GM12878 (cell line): Measurements from ENCODE around the gene KRT73. TPM values are rescaled to one million over a fixed set of nuclear protein-coding genes. Genes with fewer than 3 reads are reported as not detected.

Source experiments
- ATAC-seq: fragments of 200-7000 bp; cut with Tn5 transposase; 3 replicates; pipeline ENCODE4 v1.9.1; 2020; ENCODE audit warnings: mild to moderate bottlenecking, moderate library complexity
- BruUV-seq: library from RNA; stranded (reverse); fragments of 400-500 nt; replicated peaks from 2 replicates; lab custom pipeline; 2021; lab: Mats Ljungman, UMichigan
- CTCF ChIA-PET: fragments of 300-600 bp; sonication (Branson Sonifier 250); formaldehyde crosslinking; extraction: SDS; loops from one replicate; lab custom pipeline; 2021; ENCODE audit warnings: inconsistent platforms; lab: Yijun Ruan, JAX
- POLR2A ChIA-PET: fragments of 350-600 bp; formaldehyde crosslinking; extraction: SDS; loops from one replicate; lab custom pipeline; 2021; ENCODE audit warnings: inconsistent platforms; lab: Charles Lee
- RAD21 ChIA-PET: fragments of 300-600 bp; sonication (Branson Sonifier 250); formaldehyde crosslinking; loops from one replicate; lab custom pipeline; 2023; ENCODE audit warnings: antibody characterized with exemption; ENCODE audit not compliant: unreplicated experiment; lab: Charles Lee
- SMC1A ChIA-PET: fragments of 300-600 bp; sonication (Branson Sonifier 250); formaldehyde crosslinking; loops from one replicate; lab custom pipeline; 2023; ENCODE audit not compliant: unreplicated experiment, uncharacterized antibody; lab: Charles Lee
- DNase-seq: peaks from one replicate; pipeline ENCODE4 v3.0.0-alpha.2; 2011; ENCODE audit warnings: low read depth, low spot score
- FAIRE-seq: peaks from 3 replicates; lab custom pipeline; 2011; peaks lifted over from hg19 to GRCh38; lab: Jason Lieb, UNC
- H2AFZ ChIP-seq: 2 replicates; pipeline ENCODE4 v1.6.0; 2011; ENCODE audit warnings: low read depth, low read length, control low read depth; ENCODE audit not compliant: control insufficient read depth
- H3K27ac ChIP-seq: 2 replicates; pipeline ENCODE4 v1.5.1; 2011; ENCODE audit warnings: control low read depth; ENCODE audit not compliant: control insufficient read depth, insufficient read depth
- H3K27me3 ChIP-seq, 2 experiments: replicated peaks in 1 of 2; 2 replicates each; pipeline versions ENCODE4 v1.6.0 to v1.6.1; 2011; ENCODE audit warnings: low read length in 1 of 2; ENCODE audit not compliant: control insufficient read depth in 2 of 2, insufficient read depth in 2 of 2
- H3K36me3 ChIP-seq, 2 experiments: 2 replicates each; pipeline ENCODE4 v1.5.1; 2011; ENCODE audit warnings: low read length in 1 of 2; ENCODE audit not compliant: control insufficient read depth in 2 of 2, insufficient read depth in 2 of 2
- H3K4me1 ChIP-seq: 2 replicates; pipeline ENCODE4 v1.6.1; 2011; ENCODE audit warnings: mild to moderate bottlenecking, low read length, moderate library complexity, mixed read lengths; ENCODE audit not compliant: control insufficient read depth, insufficient read depth
- H3K4me2 ChIP-seq: 2 replicates; pipeline ENCODE4 v1.6.0; 2011; ENCODE audit warnings: control low read depth; ENCODE audit not compliant: control insufficient read depth, insufficient read depth
- H3K4me3 ChIP-seq: fragments of 200-600 bp; sonication (generic); 2 replicates; pipeline ENCODE4 v1.5.1; 2016
- H3K79me2 ChIP-seq: 2 replicates; pipeline ENCODE4 v1.6.0; 2011; ENCODE audit warnings: low read length; ENCODE audit not compliant: control insufficient read depth, insufficient read depth
- H3K9ac ChIP-seq: 2 replicates; pipeline ENCODE4 v1.8.0; 2011; ENCODE audit warnings: low read length, control low read depth, mixed read lengths; ENCODE audit not compliant: control insufficient read depth, insufficient read depth
- H3K9me3 ChIP-seq: replicated peaks from 3 replicates; pipeline ENCODE4 v1.5.1; 2011; ENCODE audit warnings: mild to moderate bottlenecking, low read length; ENCODE audit not compliant: control insufficient read depth, insufficient read depth
- H4K20me1 ChIP-seq: 2 replicates; pipeline ENCODE4 v1.6.0; 2011; ENCODE audit not compliant: control insufficient read depth, insufficient read depth
- ATF7 ChIP-seq: fragments of 450-650 bp; IDR thresholded peaks from 2 replicates; pipeline ENCODE4 v1.6.1; 2016; ENCODE audit warnings: low read depth, mild to moderate bottlenecking
- BCL3 ChIP-seq: IDR thresholded peaks from 2 replicates; pipeline ENCODE4 v1.6.1; 2011; ENCODE audit warnings: borderline replicate concordance, low read depth, mild to moderate bottlenecking, moderate library complexity, low read length; ENCODE audit not compliant: insufficient read depth, poor library complexity, severe bottlenecking
- BHLHE40 ChIP-seq, 2 experiments: fragments of 450-650 bp in 1 of 2; IDR thresholded peaks; 2 replicates each; pipeline ENCODE4 v1.6.1; 2011 to 2017; ENCODE audit warnings: low read depth in 2 of 2, borderline replicate concordance in 1 of 2, improper control_type of control experiment in 1 of 2, low read length in 1 of 2, mild to moderate bottlenecking in 1 of 2
- EGR1 ChIP-seq, 2 experiments: IDR thresholded peaks; 1 replicate in 1 of 2; 2 replicates in 1 of 2; pipeline ENCODE4 v1.6.1; 2011 to 2012; ENCODE audit warnings: low read depth in 2 of 2, low read length in 2 of 2, borderline replicate concordance in 1 of 2, mild to moderate bottlenecking in 1 of 2, moderate library complexity in 1 of 2
- MTA3 ChIP-seq: IDR thresholded peaks from 2 replicates; pipeline ENCODE4 v1.6.1; 2012; ENCODE audit warnings: low read length, inconsistent platforms, borderline replicate concordance
- NFYA ChIP-seq: IDR thresholded peaks from 2 replicates; pipeline ENCODE4 v1.6.1; 2011; ENCODE audit warnings: low read depth, mild to moderate bottlenecking, low read length, improper control_type of control experiment, borderline replicate concordance
- NRF1 ChIP-seq: conservative IDR thresholded peaks from 2 replicates; pipeline ENCODE4 v1.6.1; 2011; ENCODE audit warnings: mild to moderate bottlenecking, low read depth, low read length, improper control_type of control experiment
- POLR2AphosphoS5 ChIP-seq: IDR thresholded peaks from 2 replicates; pipeline ENCODE4 v1.6.1; 2011; ENCODE audit warnings: mild to moderate bottlenecking, low read length, inconsistent platforms
- RBBP5 ChIP-seq: fragments of 200-600 bp; sonication (generic); conservative IDR thresholded peaks from 2 replicates; pipeline ENCODE4 v1.6.1; 2016
- SMARCA5 ChIP-seq: fragments of 450-650 bp; IDR thresholded peaks from 2 replicates; pipeline ENCODE4 v1.6.1; 2017; ENCODE audit warnings: mild to moderate bottlenecking
- SUPT20H ChIP-seq: IDR thresholded peaks from 2 replicates; pipeline ENCODE4 v1.6.1; 2011; ENCODE audit warnings: low read depth, mild to moderate bottlenecking, low read length, moderate library complexity, borderline replicate concordance; ENCODE audit not compliant: control insufficient read depth
- TARDBP ChIP-seq: IDR thresholded peaks from 2 replicates; pipeline ENCODE4 v1.6.1; 2016; ENCODE audit warnings: borderline replicate concordance
- ZBED1 ChIP-seq: IDR thresholded peaks from 2 replicates; pipeline ENCODE4 v1.6.1; 2016; ENCODE audit warnings: borderline replicate concordance
- ZBTB40 ChIP-seq: fragments of 450-650 bp; IDR thresholded peaks from 2 replicates; pipeline ENCODE4 v1.6.1; 2016; ENCODE audit warnings: mild to moderate bottlenecking, moderate library complexity, borderline replicate concordance
- ZNF24 ChIP-seq: fragments of 450-650 bp; IDR thresholded peaks from 2 replicates; pipeline ENCODE4 v1.6.1; 2017; ENCODE audit warnings: antibody characterized with exemption, mild to moderate bottlenecking
- ZNF384 ChIP-seq: IDR thresholded peaks from 2 replicates; pipeline ENCODE4 v1.6.1; 2012; ENCODE audit warnings: low read depth, mild to moderate bottlenecking, low read length, improper control_type of control experiment, borderline replicate concordance
- WGBS: methylation state at CpG from one replicate; pipeline ENCODE4 v1.1.6; 2016; ENCODE audit warnings: low lambda C conversion rate; ENCODE audit not compliant: insufficient replicate concordance, insufficient coverage; ENCODE audit errors: missing lambda C conversion rate; 5-methylcytosine and 5-hydroxymethylcytosine counted together
- in situ Hi-C: fragments of 300-500 bp; cut with MboI; formaldehyde crosslinking; loops from 9 replicates; pipeline ENCODE4 v1.14.3; 2018; ENCODE audit warnings: mixed read lengths
- intact Hi-C: fragments of 100-400 bp; cut with micrococcal nuclease; formaldehyde crosslinking; loops from one replicate; pipeline ENCODE4 v1.14.2; 2022; ENCODE audit not compliant: unreplicated experiment
- polyA plus RNA-seq, 11 experiments: library from polyadenylated mRNA; depleted of rRNA in 4 of 11; unstranded in 6 of 11; stranded (reverse) in 5 of 11; fragments of >200 nt; fragmentation: Nextera tagmentation in 4 of 11; fragmentation: Illumina TruSeq in 1 of 11; extraction: Ambion mirVana in 4 of 11; extraction: Trizol in 1 of 11; gene quantifications; 1 replicate in 1 of 11; 2 replicates in 10 of 11; pipeline versions ENCODE4 v1.2.1 to v1.2.3, GENCODE V29; 2011 to 2016; ENCODE audit warnings: inconsistent platforms in 2 of 11, missing spikeins in 2 of 11, low read depth in 1 of 11
- total RNA-seq, 4 experiments: library from RNA; depleted of rRNA in 3 of 4; stranded (reverse); fragments of >200 nt in 3 of 4; fragmentation: Illumina TruSeq in 1 of 4; extraction: Trizol in 1 of 4; gene quantifications; 2 replicates each; pipeline versions ENCODE4 v1.2.1 to v1.2.3, GENCODE V29; 2013 to 2021

Gene KRT73
- total and polyA plus RNA-seq, 10 of the 15 experiments (the other 5 are each of a cell fraction or from before 2014, with no cell fraction given) = not detected

GRCh38 chr12:52646613-52647012 is 28.3 kb upstream of the KRT73 start:
- Histone ChIP-seq H3K9ac (no peak overlapping the region), H3K79me2 (no peaks in the 10 kb centered on the region), H2AFZ (no peak overlapping the region), H4K20me1 (no peaks in the 10 kb centered on the region; the same call in 1 of the 2 replicates), H3K4me2 (no peak overlapping the region), H3K27ac (no peak overlapping the region), H3K36me3 (no peaks in the 10 kb centered on the region), H3K4me1 (no peaks in the 10 kb centered on the region), H3K27me3 (peaks cover 2 to 3% of the 10 kb centered on the region in 2 experiments; a peak in 2 of 4 replicates), H3K4me3 (no peak overlapping the region), H3K9me3 (no peaks in the 10 kb centered on the region)
- POLR2A ChIA-PET = no interaction called here
- RAD21 ChIA-PET = no interaction called here
- DNase-seq = no peak
- WGBS = 64% methylated on average over 8 of the region's 12 CpGs
- SMC1A ChIA-PET = no interaction called here
- in situ Hi-C loops = no loop called here
- CTCF ChIA-PET = interaction anchor here (0.6 kb wide), 1 partner anchor 368 kb away, joined by 3 read pairs; no protein-coding TSS in a partner anchor
- BruUV-seq = no TSS peak
- no peak for ATAC-seq
- FAIRE-seq = no peak
- intact Hi-C loops = no loop called here
- TF ChIP-seq EGR1 (IDR thresholded peaks at IDR 0.05; ENCODE audit: borderline replicate concordance in 1 of 2, low read depth in 2 of 2, low read length in 2 of 2) (no peak), ZNF384 (no peak), NRF1 (no peak), ZBTB40 (no peak), TARDBP (no peak), BCL3 (no peak), NFYA (no peak), POLR2AphosphoS5 (no peak), ATF7 (no peak), BHLHE40 (IDR thresholded peaks at IDR 0.05; ENCODE audit: borderline replicate concordance in 1 of 2, low read depth in 2 of 2, low read length in 1 of 2) (no peak), ZBED1 (no peak), SUPT20H (no peak), RBBP5 (no peak), MTA3 (no peak), SMARCA5 (no peak), ZNF24 (no peak)
